Putamen (tissue), 1 donor: Measurements from ENCODE around the gene USB1.
"Not testable (repeated sequence)": the region's sequence is repeated elsewhere in the genome, so short reads cannot be mapped to it uniquely, and the experiment has no call there.

Experiments used
- DNase-seq: peaks from one replicate; pipeline ENCODE4 v3.0.0-alpha.2; 2016; ENCODE audit warnings: low spot score

The USB1 gene

GRCh38 chr16:57994778-57995177, 6.4 kb upstream of the USB1 start:
- DNase-seq, result no peak

DNA sequence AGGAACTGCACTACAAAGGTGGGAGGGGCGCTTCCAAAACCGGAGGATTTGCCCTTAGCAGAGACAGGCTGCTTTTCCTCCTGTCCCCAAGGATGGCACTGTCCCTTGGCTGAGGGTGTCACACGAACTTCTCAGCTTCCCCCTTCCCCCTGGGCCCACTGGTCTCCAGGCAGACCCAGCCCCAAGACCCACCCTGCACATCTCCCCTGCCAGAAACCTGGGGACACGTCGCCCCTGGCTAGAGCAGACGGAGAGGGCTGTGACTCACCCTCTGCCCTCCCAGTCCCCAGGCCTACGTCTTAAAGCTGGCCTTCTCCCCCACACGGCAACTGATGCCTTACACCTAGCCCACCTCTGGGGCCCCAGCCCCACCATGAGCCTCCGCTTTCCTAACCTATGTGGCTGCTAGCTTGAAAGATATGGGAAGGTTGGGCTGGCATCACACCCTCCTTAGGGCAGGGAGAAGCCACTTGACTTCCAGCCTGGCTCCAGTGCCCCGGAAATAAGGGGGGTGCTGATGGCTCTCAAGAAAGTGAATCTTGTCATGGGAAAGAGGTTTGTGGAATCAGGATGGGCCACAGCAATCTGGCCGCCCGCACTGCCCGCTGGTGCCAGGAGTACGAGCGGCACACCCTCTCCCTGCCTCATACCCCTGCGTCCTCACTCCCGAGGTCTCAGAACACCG, 5.3 kb upstream of the USB1 start:
- DNase-seq, result no peak

DNA sequence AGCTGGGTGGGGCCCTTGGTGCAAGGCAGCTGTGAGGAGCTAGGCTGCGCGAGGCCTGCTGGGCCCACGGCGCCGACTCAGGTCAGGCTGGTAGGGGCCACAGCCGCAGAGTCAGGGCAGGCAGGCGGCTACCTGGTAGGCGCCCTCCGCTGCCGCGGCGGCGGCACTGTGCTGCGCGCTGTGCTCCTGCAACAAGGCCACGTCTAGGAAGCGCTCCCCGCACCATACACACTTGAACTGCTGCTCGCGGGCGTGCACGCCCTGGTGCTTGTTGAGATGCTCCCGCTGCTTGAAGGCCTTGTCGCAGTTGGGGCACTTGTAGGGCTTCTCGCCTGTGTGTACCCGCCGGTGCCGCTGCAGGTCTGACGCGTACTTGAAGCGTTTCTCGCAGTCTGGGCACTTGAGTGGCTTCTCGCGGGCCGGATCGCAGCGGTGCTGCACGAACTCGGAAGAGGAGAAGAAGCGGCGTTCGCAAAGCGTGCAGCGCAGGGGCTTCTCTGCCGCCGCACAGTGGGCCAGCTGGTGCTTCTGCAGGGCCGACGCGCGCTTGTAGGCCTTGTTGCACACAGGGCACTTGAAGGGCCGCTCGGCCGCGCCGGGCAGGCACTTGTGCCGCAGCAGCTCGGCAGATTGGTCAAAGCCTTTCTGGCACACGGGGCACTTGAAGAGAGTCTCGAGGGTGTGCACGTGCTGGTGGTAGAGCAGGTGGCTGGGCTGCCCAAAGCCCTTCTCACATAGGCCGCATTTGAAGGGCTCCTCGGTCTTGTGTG, 4.6 kb upstream of the USB1 start:
- DNase-seq, result no peak

DNA sequence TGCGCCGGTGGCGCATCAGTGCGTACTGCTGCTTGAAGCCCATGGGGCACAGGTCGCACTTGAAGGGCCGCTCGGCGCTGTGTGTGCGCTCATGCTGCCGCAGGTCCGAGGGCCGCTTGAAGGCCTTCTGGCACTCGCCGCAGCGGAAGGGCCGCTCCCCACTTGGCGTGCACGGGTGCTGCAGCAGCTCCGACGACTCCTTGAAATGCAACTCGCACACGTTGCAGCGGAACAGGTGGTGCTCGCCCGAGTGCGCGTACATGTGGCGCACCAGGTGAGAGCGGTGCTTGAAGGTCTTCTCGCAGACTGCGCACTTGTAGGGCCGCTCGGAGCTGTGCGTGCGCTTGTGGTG, 4.1 kb upstream of the USB1 start:
- DNase-seq, result no peak

- DNase-seq, result no peak
Measured at GRCh38 chr16:57997528-57998265, 3.5 kb upstream of the USB1 start.

- DNase-seq, result no peak
Measured at GRCh38 chr16:57998486-57998885, 2.7 kb upstream of the USB1 start.

GRCh38 chr16:57998992-57999365, 2.2 kb upstream of the USB1 start:
- DNase-seq, result no peak

DNA sequence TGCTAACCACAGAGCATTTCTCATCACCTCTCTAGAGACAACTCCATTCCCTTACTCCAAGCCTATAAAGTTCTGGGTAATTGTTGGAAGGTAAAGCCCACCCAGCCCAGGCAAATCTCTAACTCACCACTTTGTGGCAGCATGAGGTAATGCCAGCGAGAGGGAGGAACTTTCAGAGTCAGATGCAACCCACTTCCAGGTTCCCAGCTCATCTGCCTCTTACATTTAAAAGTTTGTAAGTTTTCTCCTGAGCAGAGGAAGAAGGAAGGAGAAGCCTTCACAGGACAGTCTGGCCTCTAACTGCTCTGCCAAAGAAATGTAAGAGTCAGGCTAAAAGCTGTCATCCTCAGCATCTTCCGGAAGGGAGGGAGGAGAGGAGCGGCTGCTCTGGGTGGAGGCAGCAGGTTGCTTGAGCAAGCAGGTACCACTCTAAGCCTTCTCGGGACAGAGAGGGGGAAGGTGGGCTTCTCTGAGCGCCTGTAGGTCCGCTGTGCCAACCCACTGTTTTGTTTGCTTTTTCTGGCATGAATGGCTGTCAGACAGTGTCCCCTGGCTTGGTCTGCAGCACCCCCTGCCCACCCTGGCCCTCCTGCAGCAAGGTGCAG, 1.7 kb upstream of the USB1 start:
- DNase-seq, result no peak

DNA sequence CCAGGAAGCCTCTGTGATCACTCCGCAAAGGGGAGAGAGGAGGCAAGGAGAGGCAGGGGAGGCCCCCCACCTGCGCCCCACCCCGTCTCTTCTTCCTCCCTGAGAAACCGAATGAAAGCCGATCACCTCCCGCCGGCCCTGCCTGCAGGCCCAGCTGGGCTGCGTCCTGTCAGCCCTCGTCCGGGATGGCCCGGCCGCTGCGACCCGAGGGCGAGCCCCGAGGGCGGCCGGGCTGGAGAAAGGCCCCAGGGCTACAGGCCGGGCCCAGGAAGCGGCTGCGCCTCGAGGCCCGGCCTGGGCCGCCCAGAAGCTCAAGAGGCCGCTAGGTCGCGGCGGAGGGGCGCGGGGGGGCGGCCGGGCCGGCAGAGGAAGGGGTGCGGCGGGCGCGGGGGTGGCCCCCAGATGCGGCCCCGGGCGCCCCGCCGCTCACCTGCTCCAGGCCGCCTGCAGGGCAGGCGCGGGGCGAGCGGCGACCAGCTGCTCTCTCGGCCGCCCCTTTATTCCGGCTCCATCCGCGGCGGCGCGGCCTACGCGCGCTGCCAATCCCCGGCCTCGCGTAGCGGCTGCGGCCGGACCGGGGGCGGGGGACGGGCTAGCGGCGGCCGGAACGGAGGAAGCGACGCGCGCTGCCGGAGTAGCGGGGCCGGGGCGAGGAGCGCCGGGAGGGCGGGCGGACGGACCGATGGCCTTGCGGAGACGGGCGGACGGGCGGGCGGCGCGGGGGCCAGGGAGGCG, 1.1 kb upstream of the USB1 start, which contains the start of gene ZNF319:
TSS of gene ZNF319 (minus strand) at position 702 of the 735 bp plus-strand sequence. CDS start 2,407 bp downstream, outside the sequence.
- DNase-seq, result no peak

GRCh38 chr16:58001781-58002415, 691 bp downstream of the USB1 start:
- no peak for DNase-seq

- no peak for DNase-seq
Measured at GRCh38 chr16:58002416-58002800, 1.2 kb downstream of the USB1 start.

DNA sequence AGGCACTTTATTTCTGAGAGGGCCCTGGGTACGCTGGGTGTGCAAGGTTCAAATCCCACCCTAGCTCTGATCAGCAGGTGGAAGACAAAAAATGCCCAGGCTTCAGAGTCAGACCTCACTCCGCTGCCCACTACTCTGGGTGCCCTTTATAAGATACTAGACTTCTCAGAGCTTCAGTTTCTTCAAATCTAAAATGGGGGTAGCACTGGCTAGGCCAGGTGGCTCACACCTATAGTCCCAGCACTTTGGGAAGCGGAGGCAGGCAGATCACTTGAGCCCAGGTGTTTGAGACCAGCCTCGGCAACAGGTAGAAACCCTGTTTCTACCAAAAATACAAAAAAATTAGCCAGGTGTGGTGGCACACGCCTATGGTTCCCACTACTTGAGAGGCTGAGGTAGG, 1.7 kb downstream of the USB1 start:
- no peak for DNase-seq

GRCh38 chr16:58004736-58005135, 3.5 kb downstream of the USB1 start:
- not testable (repeated sequence) for DNase-seq

DNA sequence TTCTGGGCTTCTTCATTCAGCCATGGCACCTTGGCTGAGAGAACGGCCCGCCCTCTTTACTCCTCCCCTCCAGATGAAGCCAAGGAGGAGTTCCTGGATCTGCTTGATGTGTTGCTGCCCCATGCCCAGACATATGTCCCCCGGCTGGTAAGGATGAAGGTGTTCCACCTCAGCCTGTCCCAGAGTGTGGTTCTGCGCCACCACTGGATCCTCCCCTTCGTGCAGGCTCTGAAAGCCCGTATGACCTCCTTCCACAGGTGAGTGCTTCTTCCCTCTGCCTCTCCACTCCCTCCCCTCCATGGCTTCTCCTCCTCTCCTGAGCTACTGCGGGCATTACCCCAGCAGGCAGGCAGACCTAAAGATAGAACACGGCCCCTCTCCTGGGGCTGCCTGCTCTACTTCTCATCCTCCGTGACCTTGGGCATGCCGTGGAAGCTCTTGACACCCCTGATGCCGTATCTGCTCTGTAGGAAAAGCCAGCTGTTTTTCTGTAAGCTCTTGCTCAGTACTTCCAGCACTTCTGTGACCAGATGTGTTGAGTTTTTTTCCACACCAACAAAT, 8.7 kb downstream of the USB1 start:
- DNase-seq, result no peak

DNA sequence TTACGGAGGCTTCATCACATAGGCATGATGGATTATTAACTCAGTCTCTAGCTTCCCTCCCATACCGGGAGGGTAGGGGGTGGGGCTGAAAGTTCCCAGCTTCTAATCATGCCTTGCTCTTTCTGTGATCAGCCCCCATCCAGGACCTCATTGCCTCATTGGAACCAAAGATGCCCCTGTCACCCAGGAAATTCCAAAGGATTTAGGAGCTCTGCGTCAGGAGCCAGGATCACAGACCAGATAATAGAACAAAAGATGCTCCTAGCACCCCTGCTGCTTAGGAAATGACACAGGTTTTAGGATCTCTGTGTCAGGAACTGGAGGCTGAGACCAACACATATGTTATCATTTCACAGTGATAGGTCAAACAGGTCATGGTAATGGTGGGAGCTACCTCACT, 9.7 kb downstream of the USB1 start:
- DNase-seq, result no peak

DNA sequence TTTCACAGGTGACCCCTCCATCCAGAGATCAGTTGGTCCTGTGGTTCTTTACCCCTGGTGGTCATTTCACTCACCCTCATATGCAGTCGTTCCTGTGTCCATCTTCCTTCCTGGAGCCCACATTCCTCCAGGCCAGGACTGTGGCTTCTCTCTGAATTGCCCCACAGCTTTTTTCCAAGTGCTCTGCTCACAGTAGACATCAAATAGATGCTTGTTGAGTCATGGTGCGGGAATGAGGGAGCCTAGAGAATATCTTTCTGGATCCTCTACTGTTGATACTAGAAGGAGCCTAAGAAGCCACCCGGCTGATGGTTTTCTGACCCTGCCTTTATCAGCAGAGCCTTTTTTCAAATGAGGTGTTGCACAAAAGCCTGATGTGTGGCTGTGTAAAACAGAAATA, 10.4 kb downstream of the USB1 start:
- no peak for DNase-seq

DNA sequence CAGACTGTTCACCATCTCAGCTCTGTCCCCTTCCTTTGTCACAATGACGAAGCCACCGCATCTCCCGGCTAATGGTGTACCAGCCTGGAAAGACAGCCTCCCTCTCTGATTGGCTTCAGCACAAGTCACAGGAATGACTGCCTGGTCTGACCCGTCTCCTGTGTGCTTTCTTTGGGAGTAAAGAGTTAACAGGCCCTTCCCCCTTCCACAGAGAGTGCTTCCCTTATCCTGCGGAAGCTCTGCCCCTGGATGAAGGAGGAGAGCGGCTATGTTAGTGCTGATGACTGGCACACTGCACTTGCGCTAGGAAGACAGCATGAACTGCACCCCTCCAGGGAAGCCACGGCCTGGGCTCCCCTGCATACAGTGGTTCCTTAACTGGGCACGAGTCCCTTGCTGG, 11.3 kb downstream of the USB1 start:
- no peak for DNase-seq

DNA sequence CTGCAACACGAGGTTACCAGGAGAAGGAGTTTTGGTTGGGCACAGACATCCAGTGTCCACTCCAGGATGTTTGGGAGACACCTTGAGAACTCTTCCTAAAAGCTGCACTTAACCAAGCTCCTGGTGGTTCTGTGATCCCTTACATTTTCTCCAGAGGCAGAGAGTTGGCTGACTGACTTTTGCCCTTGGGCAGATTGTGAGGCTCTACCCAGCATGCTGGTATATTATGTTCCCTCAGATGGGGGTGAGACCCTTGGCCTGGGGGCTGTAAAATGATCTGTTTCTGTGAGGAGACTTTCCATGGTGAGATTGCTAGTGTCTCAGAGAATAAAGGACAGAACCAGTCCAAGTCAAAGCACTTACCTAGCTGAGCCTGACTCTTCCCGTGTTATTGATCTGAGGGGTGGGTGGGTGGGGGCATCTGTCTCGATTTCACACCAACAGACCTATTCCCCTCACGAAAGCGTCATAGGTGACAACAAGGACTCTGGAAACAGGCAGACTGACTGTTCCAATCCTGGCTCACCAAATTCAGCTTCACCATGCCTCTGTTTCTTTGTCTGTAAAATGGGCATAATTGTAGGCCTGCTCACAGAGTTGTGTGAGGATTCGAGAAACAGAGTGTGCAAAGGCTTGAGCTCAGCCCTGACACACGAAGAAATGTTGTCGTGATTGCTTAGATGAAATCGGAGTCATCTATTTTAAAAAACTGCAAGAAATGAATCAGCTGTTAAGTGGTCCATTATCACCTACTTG, 12.2 kb downstream of the USB1 start:
- no peak for DNase-seq

DNA sequence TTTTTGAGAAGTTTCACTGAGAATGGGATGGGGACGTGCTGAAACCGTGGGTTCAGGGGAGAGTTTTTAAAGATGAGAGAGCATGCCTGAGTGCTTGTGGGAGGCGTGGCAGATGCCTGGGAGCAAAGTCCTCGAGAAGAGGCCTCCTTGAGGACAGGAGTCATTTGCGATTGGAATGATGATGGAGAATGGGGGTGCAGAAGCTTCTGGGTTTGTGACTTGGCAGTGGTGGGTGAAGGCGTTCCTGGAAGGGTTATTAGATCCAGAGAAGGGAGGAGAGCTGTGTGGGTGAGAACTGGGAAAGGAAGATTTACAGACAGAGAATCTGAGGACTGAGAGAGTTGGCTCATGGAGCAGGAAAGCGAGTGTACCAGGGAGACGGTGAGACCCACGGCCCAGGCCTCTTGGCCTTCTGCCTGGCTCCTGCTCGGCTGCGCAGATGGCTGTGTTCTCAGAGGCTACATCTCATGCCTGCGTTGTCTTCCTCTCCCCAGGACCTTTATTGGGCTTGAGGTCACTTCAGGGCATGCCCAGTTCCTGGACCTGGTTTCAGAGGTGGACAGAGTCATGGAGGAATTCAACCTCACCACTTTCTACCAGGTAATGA, 15.7 kb downstream of the USB1 start:
- DNase-seq, result peak; percentile 50

- no peak for DNase-seq
Measured at GRCh38 chr16:58018803-58019202, 17.6 kb downstream of the USB1 start.
